Stimulated activated CD4-positive, alpha-beta T cell treated with anti-CD3 and anti-CD28 coated beads, Interleukin-2, amount 100 ng/mL, for 24 hours (primary cell): ENCODE results near the gene SH2D3A.
"Not testable (repeated sequence)": the region's sequence is repeated elsewhere in the genome, so short reads cannot be mapped to it uniquely, and the experiment has no call there.

ENCODE experiments used
- DNase-seq, 2 donors: peaks; one replicate each; pipeline ENCODE4 v3.0.0-alpha.2; 2020

SH2D3A gene

GRCh38 chr19:6767357-6768235, at the start of gene SH2D3A:
SH2D3A (minus strand) TSS chr19:6767435; CDS start chr19:6763748, 3,687 bp downstream.
- DNase-seq: peak; percentile 94 to 95

- no peak for DNase-seq
Measured at GRCh38 chr19:6813659-6814058, 46.4 kb upstream of the SH2D3A start.

- no peak for DNase-seq
Measured at GRCh38 chr19:6812612-6813011, 45.4 kb upstream of the SH2D3A start.

GRCh38 chr19:6811906-6812305, 44.7 kb upstream of the SH2D3A start:
- DNase-seq: no peak

- DNase-seq: no peak
Measured at GRCh38 chr19:6811378-6811777, 44.1 kb upstream of the SH2D3A start.

- DNase-seq: no peak
Measured at GRCh38 chr19:6809262-6809661, 42.0 kb upstream of the SH2D3A start.

- DNase-seq: no peak
Measured at GRCh38 chr19:6808494-6808893, 41.3 kb upstream of the SH2D3A start.

- DNase-seq: no peak
Measured at GRCh38 chr19:6807291-6807690, 40.1 kb upstream of the SH2D3A start.

GRCh38 chr19:6806488-6806887, 39.3 kb upstream of the SH2D3A start:
- DNase-seq: no peak

- DNase-seq: no peak
Measured at GRCh38 chr19:6803036-6803404, 35.8 kb upstream of the SH2D3A start.

GRCh38 chr19:6802336-6803035, 35.3 kb upstream of the SH2D3A start:
- peak; percentile 72 to 74 for DNase-seq

GRCh38 chr19:6801485-6802086, 34.4 kb upstream of the SH2D3A start:
- DNase-seq: peak; percentile 85

- peak in 1 of 2 donors; percentile 14 for DNase-seq
Measured at GRCh38 chr19:6800991-6801484, 33.8 kb upstream of the SH2D3A start.

GRCh38 chr19:6800160-6800790, 33.0 kb upstream of the SH2D3A start:
- DNase-seq: not testable (repeated sequence)

- DNase-seq: no peak
Measured at GRCh38 chr19:6797646-6798045, 30.4 kb upstream of the SH2D3A start.

GRCh38 chr19:6796278-6796677, 29.0 kb upstream of the SH2D3A start:
- no peak for DNase-seq

GRCh38 chr19:6794686-6795431, 27.6 kb upstream of the SH2D3A start:
- DNase-seq: no peak

GRCh38 chr19:6793973-6794372, 26.7 kb upstream of the SH2D3A start:
- no peak for DNase-seq

GRCh38 chr19:6793411-6793810, 26.2 kb upstream of the SH2D3A start:
- no peak for DNase-seq

- no peak for DNase-seq
Measured at GRCh38 chr19:6791237-6791636, 24.0 kb upstream of the SH2D3A start.

GRCh38 chr19:6790194-6791128, 23.2 kb upstream of the SH2D3A start:
- no peak for DNase-seq
